ENCODE data around the gene CISTR.
A peak's percentile ranks its signal among the peaks of the same experiment; 100 is the strongest.
"Not testable (repeated sequence)": the region's sequence is repeated elsewhere in the genome, so short reads cannot be mapped to it uniquely, and the experiment has no call there.

Gene CISTR

GRCh38 chr12:53751336-53752191, at the start of gene CISTR:
TSS of gene CISTR (minus strand) at chr12:53751979.
- DNase-seq, result peak in 1 of 2 donors; percentile 9

- no peak for DNase-seq
Observed at GRCh38 chr12:53798575-53798974, 46.8 kb upstream of the CISTR start.

- DNase-seq, result no peak
Observed at GRCh38 chr12:53795927-53796326, 44.1 kb upstream of the CISTR start.

GRCh38 chr12:53793221-53793620, 41.4 kb upstream of the CISTR start:
- DNase-seq, result no peak

- peak; percentile 10 to 47 for DNase-seq
Observed at GRCh38 chr12:53791735-53792326, 40.1 kb upstream of the CISTR start.

GRCh38 chr12:53789570-53789969, 37.8 kb upstream of the CISTR start:
- DNase-seq, result no peak

GRCh38 chr12:53788892-53789291, 37.1 kb upstream of the CISTR start:
- DNase-seq, result no peak

- no peak for DNase-seq
Observed at GRCh38 chr12:53786411-53786810, 34.6 kb upstream of the CISTR start.

GRCh38 chr12:53785161-53785560, 33.4 kb upstream of the CISTR start:
- DNase-seq, result no peak

- no peak for DNase-seq
Observed at GRCh38 chr12:53782093-53782703, 30.4 kb upstream of the CISTR start.

- no peak for DNase-seq
Observed at GRCh38 chr12:53781228-53781801, 29.5 kb upstream of the CISTR start.

GRCh38 chr12:53780323-53780722, 28.5 kb upstream of the CISTR start:
- DNase-seq, result no peak

GRCh38 chr12:53779679-53780078, 27.9 kb upstream of the CISTR start:
- not testable (repeated sequence) for DNase-seq

GRCh38 chr12:53777936-53778644, 26.3 kb upstream of the CISTR start:
- no peak for DNase-seq

- no peak for DNase-seq
Observed at GRCh38 chr12:53777412-53777811, 25.6 kb upstream of the CISTR start.

- DNase-seq, result no peak
Observed at GRCh38 chr12:53776872-53777271, 25.1 kb upstream of the CISTR start.

GRCh38 chr12:53775478-53776145, 23.8 kb upstream of the CISTR start:
- DNase-seq, result no peak

- DNase-seq, result no peak
Observed at GRCh38 chr12:53770281-53770680, 18.5 kb upstream of the CISTR start.

- no peak for DNase-seq
Observed at GRCh38 chr12:53768976-53769375, 17.2 kb upstream of the CISTR start.

GRCh38 chr12:53766881-53767280, 15.1 kb upstream of the CISTR start:
- no peak for DNase-seq

GRCh38 chr12:53765891-53766290, 14.1 kb upstream of the CISTR start:
- DNase-seq, result no peak

GRCh38 chr12:53764615-53765014, 12.8 kb upstream of the CISTR start:
- DNase-seq, result no peak

Measured in inflammatory macrophage treated with lipopolysaccharide for 1 hour (primary cell).